HuH-7.5 (cell line): Measurements from ENCODE around the gene CD34.
A peak's percentile ranks its signal among the peaks of the same experiment; 100 is the strongest.

Source experiments
- DNase-seq: peaks from one replicate; pipeline ENCODE4 v3.0.0; 2011; ENCODE audit warnings: low spot score

CD34 gene

GRCh38 chr1:207873055-207873890 lies 37.7 kb downstream of the CD34 start:
- no peak for DNase-seq

GRCh38 chr1:207872621-207873020 lies 38.3 kb downstream of the CD34 start:
- DNase-seq: no peak

GRCh38 chr1:207871117-207871649 lies 39.7 kb downstream of the CD34 start:
- DNase-seq: no peak

GRCh38 chr1:207870306-207871031 lies 40.5 kb downstream of the CD34 start:
- no peak for DNase-seq

GRCh38 chr1:207869859-207870258 lies 41.1 kb downstream of the CD34 start:
- DNase-seq: no peak

- peak; percentile 64 for DNase-seq
Measured at GRCh38 chr1:207868774-207869721, 41.9 kb downstream of the CD34 start.

- DNase-seq: no peak
Measured at GRCh38 chr1:207868251-207868773, 42.6 kb downstream of the CD34 start.

- no peak for DNase-seq
Measured at GRCh38 chr1:207867136-207868109, 43.5 kb downstream of the CD34 start.

GRCh38 chr1:207866471-207867135 lies 44.3 kb downstream of the CD34 start:
- no peak for DNase-seq

GRCh38 chr1:207863893-207864535 lies 46.9 kb downstream of the CD34 start:
- DNase-seq: no peak

- DNase-seq: no peak
Measured at GRCh38 chr1:207862241-207862787, 48.6 kb downstream of the CD34 start.

- no peak for DNase-seq
Measured at GRCh38 chr1:207861442-207862177, 49.3 kb downstream of the CD34 start.

- no peak for DNase-seq
Measured at GRCh38 chr1:207860531-207860930, 50.4 kb downstream of the CD34 start.

GRCh38 chr1:207858806-207859205 lies 52.1 kb downstream of the CD34 start:
- no peak for DNase-seq

- no peak for DNase-seq
Measured at GRCh38 chr1:207858281-207858680, 52.6 kb downstream of the CD34 start.

- no peak for DNase-seq
Measured at GRCh38 chr1:207857447-207857846, 53.5 kb downstream of the CD34 start.

- DNase-seq: no peak
Measured at GRCh38 chr1:207856276-207857023, 54.5 kb downstream of the CD34 start.

- DNase-seq: no peak
Measured at GRCh38 chr1:207854001-207854400, 56.9 kb downstream of the CD34 start.
